ENCODE results near the gene PDZRN4.
"Not testable (repeated sequence)": the region's sequence is repeated elsewhere in the genome, so short reads cannot be mapped to it uniquely, and the experiment has no call there.

PDZRN4 gene

GRCh38 chr12:41217727-41218126 is 29.6 kb downstream of the PDZRN4 start:
- DNase-seq, result no peak

- DNase-seq, result no peak
Observed at GRCh38 chr12:41220931-41221330, 32.8 kb downstream of the PDZRN4 start.

DNA sequence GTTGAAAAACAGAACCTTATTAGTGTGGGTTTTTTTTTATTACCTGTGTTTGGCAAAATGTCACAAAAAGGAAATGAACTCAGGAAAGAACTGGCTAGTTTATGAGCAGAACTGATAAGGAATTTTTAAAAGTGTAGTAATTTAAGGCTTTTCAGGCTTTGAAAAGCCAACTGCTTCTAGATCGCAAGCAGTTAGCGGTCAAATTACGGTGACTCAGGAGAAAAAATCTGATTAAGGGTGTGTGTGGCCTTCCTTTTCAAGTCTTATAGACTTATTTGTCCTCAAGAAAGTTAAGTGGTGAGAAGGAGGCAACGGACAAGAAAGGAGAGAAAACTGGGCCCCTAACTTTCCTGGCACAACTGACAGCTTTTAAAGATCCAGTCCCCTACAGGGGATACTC is 33.4 kb downstream of the PDZRN4 start:
- DNase-seq, result no peak

- no peak for DNase-seq
Observed at GRCh38 chr12:41223600-41223999, 35.5 kb downstream of the PDZRN4 start.

GRCh38 chr12:41224066-41224465 is 35.9 kb downstream of the PDZRN4 start:
- DNase-seq, result peak; percentile 42

DNA sequence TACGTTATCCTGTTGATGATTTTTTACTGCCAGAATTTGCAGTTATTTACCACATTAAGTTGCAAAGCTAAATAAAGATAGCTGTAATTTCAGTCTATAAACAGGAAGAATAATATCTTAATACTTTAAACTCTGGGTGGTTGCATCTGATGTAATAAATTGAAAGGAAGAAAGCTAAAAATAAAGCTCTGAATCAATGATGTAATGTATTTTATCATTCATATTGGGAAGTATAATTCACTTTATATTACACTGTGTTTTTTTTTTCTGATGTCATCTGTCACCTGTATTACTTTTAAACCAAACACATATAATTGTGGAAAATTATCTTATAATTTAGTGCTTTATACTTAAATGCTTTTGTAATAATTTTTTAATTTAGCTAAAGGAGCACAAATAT is 37.1 kb downstream of the PDZRN4 start:
- DNase-seq, result no peak

GRCh38 chr12:41228066-41228820 is 40.1 kb downstream of the PDZRN4 start:
- DNase-seq, result no peak

DNA sequence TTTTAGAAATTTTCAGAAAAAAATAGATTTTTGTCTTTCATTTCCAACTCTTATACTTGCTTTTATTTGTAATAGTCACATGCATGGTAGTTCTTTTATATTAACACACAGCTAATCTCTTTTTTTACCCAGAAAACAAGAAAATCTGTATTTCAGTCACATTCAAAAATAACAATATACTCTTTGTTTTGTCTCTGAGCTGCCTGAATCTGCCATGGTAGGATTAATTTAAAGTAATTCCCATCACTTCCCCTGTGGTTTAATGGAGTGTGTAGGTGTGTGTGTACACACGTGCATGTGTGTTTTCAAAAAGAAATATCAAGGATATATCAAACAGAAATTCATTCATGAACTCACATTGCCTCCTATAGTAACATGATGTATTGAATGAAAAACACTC is 42.6 kb downstream of the PDZRN4 start:
- no peak for DNase-seq

DNA sequence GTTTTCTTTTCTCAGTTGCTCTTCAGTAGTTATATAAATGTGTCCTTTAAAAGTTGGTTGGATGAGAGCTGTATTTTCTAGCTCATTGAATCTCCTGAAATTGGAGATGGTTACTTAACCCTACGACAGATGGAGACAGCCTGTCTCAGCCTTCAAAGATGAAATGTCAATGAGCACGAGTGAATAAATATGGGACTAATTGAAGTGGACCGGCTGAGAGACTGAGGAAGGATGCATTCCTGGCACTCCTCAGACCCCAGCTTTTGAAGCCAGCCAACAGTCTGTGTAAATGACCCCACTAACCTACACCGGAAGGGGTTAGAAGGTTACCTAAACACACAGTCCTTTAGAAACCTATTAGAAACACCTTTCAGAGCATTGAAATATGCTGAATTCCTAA is 46.6 kb downstream of the PDZRN4 start:
- no peak for DNase-seq

DNA sequence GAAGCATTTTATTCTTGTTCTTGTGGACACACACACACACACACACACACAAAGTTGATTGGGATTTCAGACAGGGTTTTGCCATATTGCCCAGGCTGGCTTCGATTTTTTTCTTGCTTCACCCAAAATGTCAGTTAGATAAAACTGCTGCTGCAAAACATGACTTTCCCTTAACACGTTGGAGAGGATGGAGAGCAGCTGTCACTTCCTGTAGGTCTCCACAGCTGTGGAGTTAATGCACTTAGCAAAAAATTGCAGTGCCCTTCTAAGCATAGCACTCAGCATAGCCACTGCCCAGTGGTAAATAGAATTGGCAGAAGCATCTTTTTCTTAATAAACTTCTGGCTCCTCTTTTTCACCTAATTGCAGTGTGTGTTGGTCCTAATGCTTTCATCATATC is 54.5 kb downstream of the PDZRN4 start:
- DNase-seq, result peak; percentile 34

- no peak for DNase-seq
Observed at GRCh38 chr12:41248391-41248790, 60.3 kb downstream of the PDZRN4 start.

GRCh38 chr12:41250748-41251147 is 62.6 kb downstream of the PDZRN4 start:
- DNase-seq, result peak; percentile 28

DNA sequence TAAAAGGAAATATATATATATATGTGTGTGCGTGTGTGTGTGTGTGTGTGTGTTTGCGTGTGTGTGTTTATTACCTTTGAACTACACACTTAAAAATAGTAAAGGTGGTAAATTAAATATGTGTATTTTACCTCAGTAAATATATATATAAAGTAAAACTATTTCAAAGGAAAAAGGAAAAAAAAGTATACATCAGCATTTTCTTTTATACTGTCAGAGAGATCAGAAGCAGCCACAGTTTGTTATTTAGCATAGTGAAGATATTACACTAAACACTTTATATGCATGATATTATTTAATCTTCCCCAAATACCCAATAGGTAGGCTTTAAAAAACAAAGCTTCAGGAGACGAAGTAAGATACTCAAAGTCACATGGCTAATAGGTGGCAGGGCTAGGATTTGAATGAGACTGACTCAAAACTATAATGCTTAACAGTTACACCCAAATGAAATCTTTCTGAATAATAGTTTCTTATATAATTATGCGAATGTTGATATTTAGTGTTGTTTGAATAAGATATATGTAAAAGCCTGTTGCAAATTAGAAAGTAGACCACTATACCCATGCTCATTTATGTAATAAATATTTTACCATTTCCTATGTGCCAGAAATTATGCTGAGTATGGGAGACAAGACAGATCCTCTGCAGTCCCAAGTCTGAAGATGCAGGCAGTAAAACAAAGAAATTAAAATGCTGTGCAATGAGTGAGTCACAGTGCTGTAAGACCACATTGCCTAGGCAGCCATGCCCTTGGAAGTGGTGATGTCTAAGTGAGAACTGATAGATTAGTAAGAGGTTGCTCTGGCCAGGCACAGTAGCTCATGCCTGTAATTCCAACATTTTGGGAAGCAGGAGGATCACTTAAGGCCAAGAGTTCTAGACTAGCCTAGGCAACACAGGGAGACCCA is 66.1 kb downstream of the PDZRN4 start:
- DNase-seq, result no peak

DNA sequence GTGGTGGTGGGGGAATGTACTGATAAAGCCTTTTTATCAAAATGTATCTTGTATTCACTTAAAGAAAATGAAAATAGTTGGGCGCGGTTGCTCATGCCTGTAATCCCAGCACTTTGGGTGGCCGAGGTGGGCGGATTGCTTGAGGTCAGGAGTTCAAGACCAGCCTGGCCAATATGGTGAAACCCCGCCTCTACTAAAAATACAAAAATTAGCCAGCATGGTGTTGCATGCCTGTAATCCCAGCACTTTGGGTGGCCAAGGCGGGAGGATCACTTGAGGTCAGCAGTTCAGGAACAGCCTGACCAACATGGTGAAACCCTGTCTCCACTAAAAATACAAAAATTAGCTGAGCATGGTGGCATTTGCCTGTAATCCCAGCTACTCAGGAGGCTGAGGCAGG is 75.1 kb downstream of the PDZRN4 start:
- DNase-seq, result not testable (repeated sequence)

DNA sequence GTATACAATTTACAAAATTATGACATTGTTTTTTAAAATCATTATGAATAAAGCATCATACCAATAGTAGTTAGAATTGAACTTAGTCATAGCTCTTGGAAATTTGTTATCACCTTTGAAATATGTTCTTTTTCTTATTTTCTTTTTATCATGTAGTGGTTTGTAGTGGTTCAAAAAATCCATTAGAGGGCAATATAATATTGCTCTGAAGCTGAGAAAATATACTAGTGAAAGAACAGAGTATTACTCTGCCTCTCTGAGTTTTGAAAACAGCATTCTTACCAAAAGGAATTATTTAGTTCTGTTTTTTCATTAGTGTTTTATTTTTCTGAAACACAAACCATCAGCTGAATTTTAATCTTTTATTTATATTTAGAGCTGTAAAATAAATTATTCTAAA is 76.2 kb downstream of the PDZRN4 start:
- DNase-seq, result peak; percentile 64

DNA sequence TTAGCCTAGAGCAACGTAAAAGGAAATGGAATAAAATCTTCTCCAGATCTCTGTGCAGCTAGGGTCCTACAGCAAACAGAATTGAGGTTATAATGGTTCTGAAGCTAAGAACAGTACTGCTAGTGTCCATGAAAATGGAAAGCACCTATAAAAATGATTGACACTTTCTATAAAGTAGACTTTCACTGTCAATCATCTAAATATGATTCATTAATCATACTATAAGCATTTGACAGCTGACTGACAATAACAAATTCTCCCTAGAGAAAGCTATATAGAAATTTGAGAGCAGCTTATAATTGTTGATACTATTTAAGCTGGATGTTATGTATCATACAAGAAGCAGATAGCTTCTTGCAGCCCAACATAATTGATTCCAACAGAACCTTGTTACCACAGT is 80.9 kb downstream of the PDZRN4 start:
- no peak for DNase-seq

- DNase-seq, result no peak
Observed at GRCh38 chr12:41271489-41271888, 83.4 kb downstream of the PDZRN4 start.

DNA sequence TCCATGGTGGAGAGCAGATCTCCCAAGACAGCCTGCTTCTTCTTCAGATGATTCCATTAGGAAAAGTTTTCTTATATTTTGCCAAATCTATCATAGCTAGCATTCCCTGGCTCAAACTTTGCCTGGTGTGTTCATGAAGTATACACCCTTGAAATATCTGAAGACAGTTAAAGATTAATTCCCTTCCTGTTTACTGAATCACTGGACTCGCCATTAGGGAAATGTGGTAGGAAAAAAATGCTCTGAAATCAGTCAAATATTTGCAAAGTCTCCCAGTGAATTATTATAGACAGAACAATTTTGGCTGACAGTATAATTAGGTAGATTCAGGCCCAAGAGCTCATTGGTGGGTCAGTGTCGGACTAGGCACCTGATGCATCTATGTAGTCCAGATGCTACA is 86.5 kb downstream of the PDZRN4 start:
- DNase-seq, result no peak

DNA sequence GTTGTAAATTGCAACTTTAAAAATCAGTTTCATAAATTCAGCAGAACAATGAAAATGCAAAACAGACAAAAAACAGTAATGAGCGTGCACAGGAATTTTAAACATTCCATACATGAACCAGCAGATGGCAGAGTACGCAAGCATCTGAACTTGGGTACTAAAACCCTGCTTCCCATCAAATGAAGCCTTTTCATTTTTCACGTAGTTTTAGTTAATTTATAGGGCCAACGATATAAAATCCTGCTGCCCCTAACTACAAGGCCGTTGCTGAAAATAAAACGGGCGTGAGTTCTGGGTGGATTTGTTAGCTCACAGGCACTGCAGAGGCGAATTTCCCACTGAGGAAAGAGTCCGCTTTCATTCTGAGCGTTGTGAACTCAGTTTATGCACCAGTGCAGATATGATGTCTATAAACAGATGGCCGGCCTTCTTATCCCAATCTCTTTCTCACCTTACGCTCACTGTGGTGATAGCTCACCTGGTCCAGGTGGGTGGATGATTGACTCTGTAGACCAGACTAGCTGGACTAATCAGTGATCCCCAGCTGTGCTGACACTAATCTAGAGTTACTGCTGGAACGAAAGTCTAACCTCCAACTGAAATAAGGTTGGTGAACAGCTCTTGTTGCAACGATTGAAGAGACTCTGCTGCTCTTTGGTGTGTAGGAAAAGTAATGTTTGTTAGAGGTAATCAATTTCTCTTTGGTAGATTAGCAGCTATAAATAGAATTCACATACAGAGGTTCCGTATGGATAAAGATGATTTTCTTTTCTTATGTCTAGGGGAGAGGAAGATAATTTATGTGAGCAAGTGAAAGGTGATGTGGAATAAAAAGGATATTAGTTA is 89.2 kb downstream of the PDZRN4 start:
- peak; percentile 86 for DNase-seq

GRCh38 chr12:41277946-41278267 is 89.8 kb downstream of the PDZRN4 start:
- no peak for DNase-seq

DNA sequence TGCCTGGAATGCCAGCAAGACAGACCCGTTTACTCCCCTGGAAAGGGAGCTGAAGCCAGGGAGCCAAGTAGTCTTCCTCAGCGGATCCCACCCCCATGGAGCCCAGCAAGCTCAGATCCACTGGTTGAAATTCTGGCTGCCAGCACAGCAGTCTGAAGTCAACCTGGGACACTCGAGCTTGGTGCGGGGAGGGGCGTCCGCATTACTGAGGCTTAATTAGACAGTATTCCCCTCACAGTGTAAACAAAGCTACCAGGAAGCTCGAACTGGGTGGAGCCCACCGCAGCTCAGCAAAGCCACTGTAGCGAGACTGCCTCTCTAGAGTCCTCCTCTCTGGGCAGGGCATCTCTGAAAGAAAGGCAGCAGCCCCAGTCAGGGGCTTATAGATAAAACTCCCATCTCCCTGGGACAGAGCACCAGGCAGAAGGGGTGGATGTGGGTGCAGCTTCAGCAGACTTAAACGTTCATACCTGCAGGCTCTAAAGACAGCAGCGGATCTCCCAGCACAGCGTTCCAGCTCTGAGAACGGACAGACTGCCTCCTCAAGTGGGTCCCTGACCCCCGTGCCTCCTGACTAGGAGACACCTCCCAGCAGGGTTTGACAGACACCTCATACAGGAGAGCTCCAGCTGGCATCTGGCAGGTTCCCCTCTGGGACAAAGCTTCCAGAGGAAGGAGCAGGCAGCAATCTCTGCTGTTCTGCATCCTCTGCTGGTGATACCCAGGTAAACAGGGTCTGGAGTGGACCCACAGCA is 92.4 kb downstream of the PDZRN4 start:
- DNase-seq, result not testable (repeated sequence)

DNA sequence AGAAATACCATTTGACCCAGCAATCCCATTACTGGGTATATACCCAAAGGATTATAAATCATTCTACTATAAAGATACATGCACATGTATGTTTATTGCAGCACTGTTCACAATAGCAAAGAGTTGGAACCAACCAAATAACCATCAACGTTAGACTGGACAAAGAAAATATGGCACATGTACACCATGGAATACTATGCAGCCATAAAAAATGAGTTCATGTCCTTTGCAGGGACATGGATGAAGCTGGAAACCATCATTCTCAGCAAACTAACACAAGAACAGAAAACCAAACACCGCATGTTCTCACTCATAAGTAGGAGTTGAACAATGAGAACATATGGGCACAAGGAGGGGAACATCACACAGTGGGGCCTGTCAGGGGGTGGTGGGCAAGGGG is 97.3 kb downstream of the PDZRN4 start:
- not testable (repeated sequence) for DNase-seq

- DNase-seq, result peak; percentile 98
Observed at GRCh38 chr12:41286426-41286825, 98.3 kb downstream of the PDZRN4 start.

Measured in DMS53 (cell line).